KOPT-K1 (cell line): Measurements from ENCODE around the gene DOCK10.

Experiments
- H3K27ac ChIP-seq: fragments of 200-600 bp; sonication (generic); 2 replicates; pipeline ENCODE4 v1.5.1; 2016; ENCODE audit warnings: antibody characterized with exemption, mild to moderate bottlenecking, low read depth, low read length; ENCODE audit not compliant: poor library complexity, severe bottlenecking
- H3K36me3 ChIP-seq: fragments of 200-600 bp; sonication (generic); 2 replicates; pipeline ENCODE4 v1.5.1; 2017; ENCODE audit warnings: antibody characterized with exemption, mild to moderate bottlenecking, low read length, moderate library complexity; ENCODE audit not compliant: insufficient read depth
- H3K9me3 ChIP-seq: fragments of 200-600 bp; sonication (generic); 2 replicates; pipeline ENCODE4 v1.5.1; 2017; ENCODE audit warnings: antibody characterized with exemption, low read length, mild to moderate bottlenecking; ENCODE audit not compliant: insufficient read depth, poor library complexity, severe bottlenecking

Gene DOCK10

DNA sequence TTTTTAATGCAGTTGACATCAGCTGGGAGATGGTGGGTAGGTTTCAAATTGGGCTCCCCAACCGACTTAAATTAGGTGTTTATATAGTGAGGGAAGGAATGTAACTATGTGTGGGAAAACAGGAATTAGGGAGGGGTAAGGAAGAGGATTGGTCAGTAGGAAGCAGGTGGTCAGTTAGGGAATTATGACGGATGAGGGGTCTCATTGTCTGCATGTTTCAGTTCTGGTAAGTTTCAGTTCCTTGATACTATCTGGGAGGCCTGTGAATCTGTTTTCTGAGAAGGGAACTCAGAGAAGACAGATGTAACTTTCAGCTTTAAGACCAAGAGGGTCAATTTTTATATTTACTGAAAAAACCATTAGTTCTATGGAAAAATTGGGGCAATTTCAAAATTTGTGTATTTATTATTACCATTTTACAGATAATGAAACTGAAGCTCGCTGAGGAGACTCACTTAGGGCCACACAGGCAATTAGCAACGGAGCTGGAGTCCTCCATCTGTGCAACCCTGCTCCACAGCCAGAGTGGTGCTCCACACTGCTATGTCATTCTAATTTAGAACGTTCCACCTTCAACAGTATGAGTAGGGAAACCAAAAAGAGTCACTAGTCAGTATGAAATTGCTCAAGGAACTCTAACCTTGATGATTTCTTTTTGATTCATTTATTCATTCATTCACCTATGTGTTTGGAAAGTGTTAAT is 290.1 kb downstream of the DOCK10 start:
- peaks cover 4% of the 10 kb centered on the region for H3K9me3 ChIP-seq
- H3K36me3 ChIP-seq: no peaks in the 10 kb centered on the region
- no peak overlapping the region for H3K27ac ChIP-seq

DNA sequence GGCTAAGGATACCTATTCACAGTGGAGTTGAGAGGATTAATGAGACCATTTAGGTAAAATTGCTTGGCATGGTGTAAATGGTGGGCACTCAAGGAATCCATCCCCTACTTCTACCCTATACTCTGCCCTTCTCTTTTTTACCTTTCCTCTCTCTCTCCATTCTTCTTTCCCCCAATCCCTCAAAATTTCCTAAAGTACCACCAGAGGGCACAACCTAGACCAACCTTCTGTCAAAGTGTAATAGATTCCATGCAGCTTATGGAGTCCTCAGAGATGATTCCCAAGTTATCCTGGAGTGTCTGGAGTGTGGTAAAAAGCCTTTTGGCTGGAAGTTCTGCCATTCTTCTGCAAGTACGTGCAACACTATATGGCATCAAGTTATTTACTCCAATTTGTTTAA is 293.1 kb downstream of the DOCK10 start:
- H3K9me3 ChIP-seq: no peaks in the 10 kb centered on the region
- no peak overlapping the region for H3K27ac ChIP-seq
- H3K36me3 ChIP-seq: no peaks in the 10 kb centered on the region

DNA sequence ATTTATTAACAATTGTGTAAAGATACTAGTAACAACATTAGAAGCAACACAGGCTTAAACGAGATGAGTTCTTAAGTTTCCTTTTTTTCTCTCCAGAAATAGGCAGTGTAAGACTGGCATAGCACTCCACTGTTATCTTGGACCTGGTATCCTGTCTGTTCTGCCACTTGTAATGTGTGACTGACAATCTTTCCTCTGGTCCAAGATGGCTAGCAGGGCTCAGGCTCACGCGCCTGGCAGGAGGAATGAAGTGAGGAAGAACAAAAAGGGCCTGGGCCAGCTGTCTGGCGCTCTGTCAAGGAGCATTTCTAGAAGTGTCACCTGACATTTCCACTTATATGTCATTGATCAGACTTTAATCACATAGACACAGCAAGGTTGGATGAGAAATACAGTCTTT is 294.5 kb downstream of the DOCK10 start:
- Histone ChIP-seq H3K27ac (no peak overlapping the region), H3K36me3 (no peaks in the 10 kb centered on the region), H3K9me3 (no peaks in the 10 kb centered on the region)

DNA sequence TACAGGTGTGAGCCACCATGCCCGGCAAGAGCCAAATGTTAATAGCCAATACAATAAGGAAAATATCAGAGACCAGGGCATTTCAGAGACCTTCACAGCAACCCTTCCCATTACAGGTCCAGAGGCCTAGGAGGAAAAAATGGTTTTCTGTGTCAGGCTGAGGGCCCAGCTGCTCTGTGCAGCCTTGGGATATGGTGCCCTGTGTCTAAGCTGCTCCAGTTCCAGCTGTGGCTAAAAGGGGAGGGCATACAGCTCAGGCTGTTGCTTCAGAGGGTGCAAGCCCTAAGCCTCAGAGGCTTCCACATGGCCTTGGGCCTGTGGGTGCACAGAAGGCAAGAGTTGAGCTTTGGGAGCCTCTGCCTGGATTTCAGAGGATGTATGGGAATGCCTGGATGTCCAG is 306.0 kb downstream of the DOCK10 start:
- H3K27ac ChIP-seq: no peak overlapping the region
- H3K9me3 ChIP-seq: peaks cover 29% of the 10 kb centered on the region
- no peaks in the 10 kb centered on the region for H3K36me3 ChIP-seq

DNA sequence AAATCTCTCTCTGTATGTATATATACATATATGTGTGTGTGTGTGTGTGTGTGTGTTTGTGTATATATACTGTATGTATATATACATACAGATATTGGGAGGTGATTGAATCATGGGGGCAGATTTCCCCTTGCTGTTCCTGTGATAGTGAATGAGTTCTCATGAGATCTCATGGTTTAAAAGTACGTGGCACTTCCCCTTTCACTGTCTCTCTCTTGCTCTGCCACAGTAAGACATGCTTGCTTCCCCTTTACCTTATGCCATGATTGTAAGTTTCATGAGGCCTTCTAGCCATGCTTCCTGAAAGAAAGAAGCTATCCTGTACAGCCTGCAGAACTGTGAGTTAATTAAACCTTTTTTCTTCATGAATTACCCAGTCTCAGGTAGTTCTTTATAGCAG is 307.3 kb downstream of the DOCK10 start:
- Histone ChIP-seq H3K27ac (no peak overlapping the region), H3K9me3 (peaks cover 29% of the 10 kb centered on the region), H3K36me3 (no peaks in the 10 kb centered on the region)

GRCh38 chr2:224731665-224732064 is 310.6 kb downstream of the DOCK10 start:
- Histone ChIP-seq H3K27ac (no peak overlapping the region), H3K9me3 (peaks cover 24% of the 10 kb centered on the region), H3K36me3 (no peaks in the 10 kb centered on the region)

GRCh38 chr2:224729435-224729834 is 312.8 kb downstream of the DOCK10 start:
- H3K9me3 ChIP-seq: peaks cover 5% of the 10 kb centered on the region
- H3K36me3 ChIP-seq: no peaks in the 10 kb centered on the region
- H3K27ac ChIP-seq: no peak overlapping the region

- Histone ChIP-seq H3K9me3 (peaks cover 5% of the 10 kb centered on the region), H3K27ac (no peak overlapping the region), H3K36me3 (no peaks in the 10 kb centered on the region)
Observed at GRCh38 chr2:224724331-224724730, 317.9 kb downstream of the DOCK10 start.

GRCh38 chr2:224723586-224724217 is 318.6 kb downstream of the DOCK10 start:
- H3K9me3 ChIP-seq: peaks cover 5% of the 10 kb centered on the region
- no peak overlapping the region for H3K27ac ChIP-seq
- H3K36me3 ChIP-seq: no peaks in the 10 kb centered on the region

DNA sequence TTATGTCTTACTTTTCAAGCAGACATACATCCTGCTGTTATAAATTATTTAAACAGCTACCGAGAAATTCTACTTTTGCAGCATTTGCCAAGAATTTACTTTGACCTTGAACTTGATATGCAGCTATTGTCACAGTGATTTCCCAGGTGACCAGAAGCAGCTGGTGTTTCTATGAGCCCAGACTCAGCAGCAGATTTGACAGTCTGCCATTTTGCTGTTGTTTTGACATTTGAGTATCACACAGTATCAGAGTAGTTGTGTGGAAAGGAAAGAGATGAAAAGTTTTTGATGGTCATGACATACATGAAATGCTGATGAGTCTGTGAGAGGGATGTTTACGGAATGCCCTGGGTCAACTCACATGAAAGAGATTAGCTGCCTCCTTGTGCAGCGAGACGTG is 319.5 kb downstream of the DOCK10 start:
- Histone ChIP-seq H3K27ac (no peak overlapping the region), H3K36me3 (no peaks in the 10 kb centered on the region), H3K9me3 (no peaks in the 10 kb centered on the region)

GRCh38 chr2:224722250-224722649 is 320.0 kb downstream of the DOCK10 start:
- Histone ChIP-seq H3K27ac (no peak overlapping the region), H3K9me3 (no peaks in the 10 kb centered on the region), H3K36me3 (no peaks in the 10 kb centered on the region)

- H3K36me3 ChIP-seq: no peaks in the 10 kb centered on the region
- H3K9me3 ChIP-seq: no peaks in the 10 kb centered on the region
- H3K27ac ChIP-seq: no peak overlapping the region
Observed at GRCh38 chr2:224716921-224717320, 325.3 kb downstream of the DOCK10 start.

DNA sequence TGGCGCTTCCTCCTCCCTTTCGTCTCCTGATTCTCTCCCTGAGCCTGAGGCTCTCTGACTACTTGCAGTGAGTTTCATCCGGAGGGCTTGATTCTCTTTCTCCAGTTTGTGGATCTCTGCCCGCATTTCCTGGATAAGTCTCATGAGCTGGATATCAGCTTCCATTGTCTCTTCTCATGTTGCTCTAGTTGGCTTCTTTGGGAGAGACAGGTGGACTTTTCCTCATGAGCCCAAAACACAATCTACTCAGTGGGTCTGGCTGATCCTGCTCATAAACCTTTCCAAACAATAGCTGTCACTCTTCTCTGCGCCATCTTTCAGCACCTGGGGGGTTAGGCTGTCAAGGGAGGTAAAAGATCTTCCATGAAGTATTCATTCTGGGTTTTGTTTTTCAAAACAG is 326.1 kb downstream of the DOCK10 start, which contains the start of gene CCDC195:
Gene CCDC195, minus strand, starts transcription at position 165 of the 400 bp plus-strand sequence. Its CDS starts 0 bp downstream, at position 165.
- no peak within 1 kb of the TSS for H3K27ac ChIP-seq
- no peaks in the 10 kb centered on the region for H3K36me3 ChIP-seq
- H3K9me3 ChIP-seq: no peaks in the 10 kb centered on the region
